MM.1S (cell line): ENCODE measurements around the gene GLYATL3.

ENCODE experiments used
- CTCF ChIP-seq: fragments of 300-600 bp; sonication (generic); IDR thresholded peaks from 2 replicates; pipeline ENCODE4 v1.5.1; 2016; ENCODE audit warnings: antibody characterized with exemption, low read length, mixed read lengths
- EZH2 ChIP-seq: fragments of 300-600 bp; sonication (generic); optimal IDR thresholded peaks from 2 replicates; pipeline ENCODE3; 2017; ENCODE audit warnings: low read depth, mild to moderate bottlenecking, antibody characterized with exemption, low read length, mixed read lengths

GRCh38 chr6:49565261-49565660 lies 65.5 kb downstream of the GLYATL3 start:
- TF ChIP-seq CTCF: no peak
- no peak for TF ChIP-seq EZH2
